ENCODE data around the gene HCFC2.

The HCFC2 gene

DNA sequence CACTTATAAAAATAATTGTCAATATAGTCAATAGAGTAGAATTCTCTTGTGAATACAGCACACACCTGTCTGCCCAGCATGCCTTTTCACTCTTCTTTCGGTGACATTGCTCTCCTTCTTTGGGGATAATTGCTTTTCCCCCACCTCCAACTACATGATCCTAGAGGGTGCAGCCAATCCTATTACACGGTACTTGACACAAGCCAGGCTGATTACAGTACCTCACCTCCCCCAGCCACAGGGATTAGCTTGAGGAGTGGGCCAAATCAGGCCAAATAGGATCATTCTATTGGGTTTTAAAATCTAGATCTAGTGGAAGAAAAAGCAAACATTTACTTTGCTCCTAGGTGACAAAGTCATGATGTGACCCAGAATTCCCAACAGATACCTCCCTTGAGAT lies 90.5 kb downstream of the HCFC2 start:
- Histone ChIP-seq H3K27ac (no peak overlapping the region; the same call in 1 of the 2 replicates), H3K9me3 (ENCODE audit: severe bottlenecking) (no peaks in the 10 kb centered on the region), H3K36me3 (no peaks in the 10 kb centered on the region), H3K27me3 (ENCODE audit: insufficient read depth, low read depth, severe bottlenecking) (no peaks in the 10 kb centered on the region), H3K4me3 (ENCODE audit: low read depth, low read length) (no peak overlapping the region)
- TF ChIP-seq, protein P1, sequence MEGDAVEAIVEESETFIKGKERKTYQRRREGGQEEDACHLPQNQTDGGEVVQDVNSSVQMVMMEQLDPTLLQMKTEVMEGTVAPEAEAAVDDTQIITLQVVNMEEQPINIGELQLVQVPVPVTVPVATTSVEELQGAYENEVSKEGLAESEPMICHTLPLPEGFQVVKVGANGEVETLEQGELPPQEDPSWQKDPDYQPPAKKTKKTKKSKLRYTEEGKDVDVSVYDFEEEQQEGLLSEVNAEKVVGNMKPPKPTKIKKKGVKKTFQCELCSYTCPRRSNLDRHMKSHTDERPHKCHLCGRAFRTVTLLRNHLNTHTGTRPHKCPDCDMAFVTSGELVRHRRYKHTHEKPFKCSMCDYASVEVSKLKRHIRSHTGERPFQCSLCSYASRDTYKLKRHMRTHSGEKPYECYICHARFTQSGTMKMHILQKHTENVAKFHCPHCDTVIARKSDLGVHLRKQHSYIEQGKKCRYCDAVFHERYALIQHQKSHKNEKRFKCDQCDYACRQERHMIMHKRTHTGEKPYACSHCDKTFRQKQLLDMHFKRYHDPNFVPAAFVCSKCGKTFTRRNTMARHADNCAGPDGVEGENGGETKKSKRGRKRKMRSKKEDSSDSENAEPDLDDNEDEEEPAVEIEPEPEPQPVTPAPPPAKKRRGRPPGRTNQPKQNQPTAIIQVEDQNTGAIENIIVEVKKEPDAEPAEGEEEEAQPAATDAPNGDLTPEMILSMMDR (IDR thresholded peaks at IDR 0.05; ENCODE audit: low read depth, low read length): no peak
- peak; percentile 84 for DNase-seq

Data from WERI-Rb-1 (cell line).